Hepatocyte (in vitro differentiated cells): ENCODE data around the gene COL28A1. TPM values are rescaled to one million over a fixed set of nuclear protein-coding genes. Genes with fewer than 3 reads are reported as not detected.

ENCODE experiments used
- DNase-seq: peaks from one replicate; pipeline ENCODE4 v3.0.0-alpha.2; 2016; ENCODE audit warnings: low spot score
- H2AFZ ChIP-seq: fragments of 200-600 bp; sonication (generic); 2 replicates; pipeline ENCODE4 v1.6.0; 2016; ENCODE audit warnings: antibody characterized with exemption, mild to moderate bottlenecking
- H3K27ac ChIP-seq: fragments of 200-600 bp; sonication (generic); 2 replicates; pipeline ENCODE4 v1.5.1; 2016; ENCODE audit warnings: mild to moderate bottlenecking
- H3K27me3 ChIP-seq: fragments of 200-600 bp; sonication (generic); 2 replicates; pipeline ENCODE4 v1.6.1; 2016
- H3K36me3 ChIP-seq: fragments of 200-600 bp; sonication (generic); replicated peaks from 2 replicates; pipeline ENCODE4 v1.5.1; 2016; ENCODE audit warnings: low read depth; ENCODE audit not compliant: insufficient read depth
- H3K4me1 ChIP-seq: fragments of 200-600 bp; sonication (generic); 2 replicates; pipeline ENCODE4 v1.5.1; 2016; ENCODE audit warnings: mild to moderate bottlenecking, moderate library complexity; ENCODE audit not compliant: insufficient read depth
- H3K4me2 ChIP-seq: fragments of 200-600 bp; sonication (generic); 2 replicates; pipeline ENCODE4 v1.6.0; 2016
- H3K4me3 ChIP-seq: fragments of 200-600 bp; sonication (generic); 2 replicates; pipeline ENCODE4 v1.5.1; 2016; ENCODE audit warnings: mild to moderate bottlenecking
- H3K79me2 ChIP-seq: fragments of 200-600 bp; sonication (generic); 2 replicates; pipeline ENCODE4 v1.6.0; 2017; ENCODE audit warnings: mild to moderate bottlenecking
- H3K9me2 ChIP-seq: fragments of 200-600 bp; sonication (generic); replicated peaks from 2 replicates; pipeline ENCODE4 v1.6.0; 2017; ENCODE audit warnings: mild to moderate bottlenecking; ENCODE audit not compliant: insufficient read depth
- H3K9me3 ChIP-seq: fragments of 200-600 bp; sonication (generic); 2 replicates; pipeline ENCODE4 v1.5.1; 2016; ENCODE audit warnings: low read depth, mild to moderate bottlenecking
- H4K20me1 ChIP-seq: fragments of 200-600 bp; sonication (generic); 2 replicates; pipeline ENCODE4 v1.6.0; 2016; ENCODE audit warnings: mild to moderate bottlenecking; ENCODE audit not compliant: insufficient read depth, poor library complexity, severe bottlenecking
- CTCF ChIP-seq: fragments of 200-600 bp; sonication (generic); IDR thresholded peaks from 2 replicates; pipeline ENCODE4 v1.5.1; 2016; ENCODE audit warnings: antibody characterized with exemption, mild to moderate bottlenecking; ENCODE audit not compliant: poor library complexity
- EZH2 ChIP-seq: fragments of 200-600 bp; sonication (generic); IDR thresholded peaks from 2 replicates; pipeline ENCODE4 v1.6.1; 2016; ENCODE audit warnings: antibody characterized with exemption, mild to moderate bottlenecking, borderline replicate concordance
- EZH2phosphoT487 ChIP-seq: fragments of 200-600 bp; sonication (generic); IDR thresholded peaks from one replicate; pipeline ENCODE4 v1.6.1; 2018; ENCODE audit warnings: antibody characterized with exemption, mild to moderate bottlenecking, low read depth, moderate library complexity; ENCODE audit not compliant: unreplicated experiment, severe bottlenecking
- WGBS: methylation state at CpG from one replicate; pipeline ENCODE4 v1.1.6; 2016; ENCODE audit warnings: low lambda C conversion rate; ENCODE audit errors: missing lambda C conversion rate; 5-methylcytosine and 5-hydroxymethylcytosine counted together
- polyA plus RNA-seq: library from polyadenylated mRNA; unstranded; fragments of >200 nt; fragmentation: Nextera tagmentation; extraction: Ambion mirVana; gene quantifications from 2 replicates; pipeline ENCODE4 v1.2.1, GENCODE V29; 2016
- total RNA-seq: library from RNA; depleted of rRNA; stranded (reverse); fragments of >200 nt; gene quantifications from 2 replicates; pipeline ENCODE4 v1.2.3, GENCODE V29; 2014

Gene COL28A1
- total and polyA plus RNA-seq, 2 experiments from 2014 or later: 0.28 to 0.47 TPM

DNA sequence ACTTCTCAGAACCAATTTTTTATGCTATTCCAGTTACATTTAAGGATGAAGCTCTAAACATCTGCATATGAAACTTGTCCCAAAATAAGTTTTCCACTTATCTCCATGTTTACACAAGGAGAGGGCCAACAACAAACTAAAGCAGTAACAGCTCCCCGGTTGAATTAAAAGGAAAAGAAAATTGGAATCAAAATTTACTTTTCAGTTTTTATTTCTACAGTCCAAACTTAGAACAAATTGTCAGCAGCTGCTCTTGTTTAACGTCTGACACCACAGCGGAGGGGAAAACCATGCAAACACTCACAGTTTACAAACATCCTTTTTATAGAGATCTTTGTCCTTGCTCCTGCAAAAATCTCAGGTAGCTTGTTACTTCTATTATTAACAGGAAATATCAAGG lies 101.3 kb downstream of the COL28A1 start:
- Histone ChIP-seq H3K27me3 (no peaks in the 10 kb centered on the region), H3K4me3 (no peak overlapping the region), H3K79me2 (no peaks in the 10 kb centered on the region), H2AFZ (no peak overlapping the region), H3K9me3 (no peaks in the 10 kb centered on the region), H3K36me3 (no peaks in the 10 kb centered on the region), H3K4me2 (no peak overlapping the region), H3K9me2 (no peaks in the 10 kb centered on the region), H3K4me1 (no peaks in the 10 kb centered on the region), H3K27ac (no peak overlapping the region), H4K20me1 (no peaks in the 10 kb centered on the region)
- no peak for DNase-seq
- WGBS: 45% methylated on average over 3 of the region's 3 CpGs
- TF ChIP-seq CTCF: no peak
- TF ChIP-seq EZH2phosphoT487: no peak
- TF ChIP-seq EZH2: no peak

GRCh38 chr7:7433811-7434210 lies 101.9 kb downstream of the COL28A1 start:
- no peak for DNase-seq
- H3K27ac ChIP-seq: no peak overlapping the region
- 53% methylated on average over 1 of the region's 1 CpG for WGBS
- no peaks in the 10 kb centered on the region for H3K9me2 ChIP-seq
- H4K20me1 ChIP-seq: no peaks in the 10 kb centered on the region
- no peaks in the 10 kb centered on the region for H3K36me3 ChIP-seq
- no peak overlapping the region for H3K4me3 ChIP-seq
- no peaks in the 10 kb centered on the region for H3K79me2 ChIP-seq
- H3K4me2 ChIP-seq: no peak overlapping the region
- H2AFZ ChIP-seq: no peak overlapping the region
- no peaks in the 10 kb centered on the region for H3K9me3 ChIP-seq
- TF ChIP-seq EZH2phosphoT487: no peak
- TF ChIP-seq CTCF: no peak
- TF ChIP-seq EZH2: no peak
- no peaks in the 10 kb centered on the region for H3K4me1 ChIP-seq
- H3K27me3 ChIP-seq: no peaks in the 10 kb centered on the region

DNA sequence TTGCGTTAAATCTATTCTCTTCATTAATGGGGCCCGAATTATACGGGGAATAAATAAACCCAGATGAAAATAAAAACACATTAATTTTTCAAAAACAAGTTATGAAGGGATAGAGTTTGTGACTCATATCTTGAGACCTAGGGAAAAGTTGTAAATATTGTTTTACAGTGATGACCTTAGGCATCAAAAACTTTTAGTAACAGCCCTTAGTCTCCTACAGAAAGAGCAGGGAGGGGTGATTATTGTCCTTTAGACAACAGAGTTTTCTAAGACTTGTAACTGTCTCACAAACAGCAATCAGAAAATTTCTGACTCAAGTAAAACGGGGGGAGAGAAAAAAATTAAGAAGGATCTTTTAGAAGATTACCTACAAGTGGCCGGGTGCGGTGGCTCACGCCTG lies 102.7 kb downstream of the COL28A1 start:
- Histone ChIP-seq H3K27me3 (no peaks in the 10 kb centered on the region), H3K9me2 (no peaks in the 10 kb centered on the region), H3K4me1 (no peaks in the 10 kb centered on the region), H3K36me3 (no peaks in the 10 kb centered on the region), H3K4me2 (no peak overlapping the region), H3K9me3 (no peaks in the 10 kb centered on the region), H3K27ac (no peak overlapping the region), H2AFZ (no peak overlapping the region), H3K4me3 (no peak overlapping the region), H4K20me1 (no peaks in the 10 kb centered on the region), H3K79me2 (no peaks in the 10 kb centered on the region)
- WGBS: 92% methylated on average over 7 of the region's 7 CpGs
- TF ChIP-seq EZH2 (no peak), CTCF (no peak), EZH2phosphoT487 (no peak)
- no peak for DNase-seq

DNA sequence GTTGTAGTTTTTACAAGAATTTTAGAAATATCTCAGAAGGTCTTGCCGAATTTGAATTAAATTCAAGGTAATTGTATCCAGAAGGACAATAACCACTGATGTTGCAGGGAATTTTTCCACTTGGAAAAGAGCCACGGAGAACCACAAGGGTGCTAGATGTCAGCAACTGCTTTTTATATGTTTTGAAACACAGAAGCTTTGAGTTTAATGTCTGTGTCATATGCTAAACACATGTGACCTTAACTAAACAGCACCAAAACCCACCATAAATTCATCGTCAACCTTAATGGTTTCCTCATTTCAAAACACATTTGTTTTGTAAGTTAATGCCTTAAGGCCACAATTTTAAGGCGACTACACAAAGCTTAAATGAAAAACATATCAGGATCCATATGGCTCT lies 106.9 kb downstream of the COL28A1 start:
- Histone ChIP-seq H3K27ac (no peak overlapping the region), H3K27me3 (peaks cover 4% of the 10 kb centered on the region), H3K79me2 (no peaks in the 10 kb centered on the region), H2AFZ (no peak overlapping the region), H3K4me2 (peak overlapping the region; percentile 42), H3K36me3 (no peaks in the 10 kb centered on the region), H4K20me1 (no peaks in the 10 kb centered on the region), H3K9me2 (no peaks in the 10 kb centered on the region), H3K9me3 (no peaks in the 10 kb centered on the region), H3K4me1 (no peaks in the 10 kb centered on the region), H3K4me3 (no peak overlapping the region)
- TF ChIP-seq EZH2phosphoT487 (peak; percentile 79), EZH2 (no peak)
- no peak for DNase-seq
- 64% methylated on average over 4 of the region's 4 CpGs for WGBS
